NCI-H146 treated with DMSO at 0.1 percent for 48 hours (cell line): ENCODE results near the gene OPTN.
A peak's percentile ranks its signal among the peaks of the same experiment; 100 is the strongest.
"Not testable (repeated sequence)": the region's sequence is repeated elsewhere in the genome, so short reads cannot be mapped to it uniquely, and the experiment has no call there.

Source experiments
- DNase-seq: peaks from one replicate; lab custom pipeline; 2025; ENCODE audit not compliant: unreplicated experiment; lab: John Stamatoyannopoulos, UW

Gene OPTN

GRCh38 chr10:13118784-13119410, 18.9 kb downstream of the OPTN start:
- DNase-seq: no peak

- no peak for DNase-seq
These were observed 21.0 kb downstream of the OPTN start for GRCh38 chr10:13120786-13121499.

- no peak for DNase-seq
These were observed 21.5 kb downstream of the OPTN start for GRCh38 chr10:13121500-13121854.

- DNase-seq: no peak
These were observed 36.7 kb downstream of the OPTN start for GRCh38 chr10:13136651-13137050.

GRCh38 chr10:13139150-13139549, 39.2 kb downstream of the OPTN start:
- DNase-seq: no peak

- DNase-seq: no peak
These were observed 39.7 kb downstream of the OPTN start for GRCh38 chr10:13139676-13140075.

GRCh38 chr10:13140627-13141190, 40.7 kb downstream of the OPTN start:
- DNase-seq: no peak

- no peak for DNase-seq
These were observed 43.8 kb downstream of the OPTN start for GRCh38 chr10:13143766-13144165.

- no peak for DNase-seq
These were observed 44.9 kb downstream of the OPTN start for GRCh38 chr10:13144814-13145213.

- DNase-seq: no peak
These were observed 46.4 kb downstream of the OPTN start for GRCh38 chr10:13146379-13146778.

- DNase-seq: no peak
These were observed 47.2 kb downstream of the OPTN start for GRCh38 chr10:13147161-13147560.

- DNase-seq: no peak
These were observed 52.3 kb downstream of the OPTN start for GRCh38 chr10:13152296-13152695.

- DNase-seq: not testable (repeated sequence)
These were observed 55.9 kb downstream of the OPTN start for GRCh38 chr10:13155860-13156259.

- no peak for DNase-seq
These were observed 58.4 kb downstream of the OPTN start for GRCh38 chr10:13158401-13158800.

GRCh38 chr10:13160934-13161856, 61.2 kb downstream of the OPTN start, which contains the start of gene MCM10:
Gene MCM10 (plus strand): TSS chr10:13161558. CDS start chr10:13164203, 2,645 bp downstream.
- peak; percentile 100 for DNase-seq

- no peak for DNase-seq
These were observed 61.9 kb downstream of the OPTN start for GRCh38 chr10:13161857-13162271.

- no peak for DNase-seq
These were observed 63.9 kb downstream of the OPTN start for GRCh38 chr10:13163859-13164258.

GRCh38 chr10:13165177-13165576, 65.2 kb downstream of the OPTN start:
- no peak for DNase-seq

- no peak for DNase-seq
These were observed 67.6 kb downstream of the OPTN start for GRCh38 chr10:13167568-13167967.

GRCh38 chr10:13168781-13169180, 68.8 kb downstream of the OPTN start:
- DNase-seq: peak; percentile 93

- DNase-seq: no peak
These were observed 73.7 kb downstream of the OPTN start for GRCh38 chr10:13173616-13174015.
